IMR-90 (cell line): ENCODE data around the gene MFAP4. TPM values are rescaled to one million over a fixed set of nuclear protein-coding genes. Genes with fewer than 3 reads are reported as not detected.

Experiments used
- ATAC-seq: fragments of 200-7000 bp; cut with Tn5 transposase; 2 replicates; pipeline ENCODE4 v1.9.1; 2020; ENCODE audit warnings: low read depth, mild to moderate bottlenecking, moderate library complexity
- BruUV-seq: library from RNA; stranded (reverse); fragments of 400-500 nt; replicated peaks from 2 replicates; lab custom pipeline; 2021; lab: Mats Ljungman, UMichigan
- CTCF ChIA-PET: fragments of 300-600 bp; formaldehyde crosslinking; extraction: SDS; loops from one replicate; lab custom pipeline; 2021; ENCODE audit warnings: antibody characterized with exemption; lab: Yijun Ruan, JAX
- POLR2A ChIA-PET: fragments of 300-600 bp; sonication (Branson Sonifier 250); formaldehyde crosslinking; loops from one replicate; lab custom pipeline; 2022; ENCODE audit warnings: antibody characterized with exemption; ENCODE audit not compliant: unreplicated experiment; lab: Charles Lee
- DNase-seq: peaks from one replicate; pipeline ENCODE4 v3.0.0; 2013
- H2AFZ ChIP-seq: replicated peaks from 2 replicates; pipeline ENCODE3; 2013; ENCODE audit warnings: low read length, mild to moderate bottlenecking; ENCODE audit not compliant: poor library complexity
- H2AK5ac ChIP-seq: 2 replicates; pipeline ENCODE4 v1.6.1; 2013; ENCODE audit warnings: low read depth, low read length, inconsistent platforms
- H2AK9ac ChIP-seq: replicated peaks from 2 replicates; pipeline ENCODE3; 2013; ENCODE audit warnings: mild to moderate bottlenecking, low read depth, low read length, moderate library complexity; ENCODE audit not compliant: poor library complexity
- H2BK120ac ChIP-seq: 2 replicates; pipeline ENCODE4 v1.6.1; 2013; ENCODE audit warnings: low read depth, low read length, inconsistent platforms
- H2BK15ac ChIP-seq: 3 replicates; pipeline ENCODE4 v1.6.1; 2013; ENCODE audit warnings: low read depth, low read length, inconsistent platforms
- H2BK20ac ChIP-seq: 2 replicates; pipeline ENCODE4 v1.6.1; 2013; ENCODE audit warnings: low read depth, mild to moderate bottlenecking, inconsistent platforms, low read length, moderate library complexity
- H2BK5ac ChIP-seq: 2 replicates; pipeline ENCODE4 v1.6.1; 2013; ENCODE audit warnings: mild to moderate bottlenecking, low read depth, low read length, inconsistent platforms; ENCODE audit not compliant: poor library complexity, severe bottlenecking
- H3K14ac ChIP-seq: replicated peaks from 2 replicates; pipeline ENCODE4 v1.6.1; 2013; ENCODE audit warnings: low read depth, low read length, inconsistent platforms
- H3K18ac ChIP-seq: 2 replicates; pipeline ENCODE4 v1.6.1; 2013; ENCODE audit warnings: low read depth, low read length, control low read depth
- H3K23ac ChIP-seq: 2 replicates; pipeline ENCODE4 v1.6.1; 2013; ENCODE audit warnings: low read depth, low read length, inconsistent platforms
- H3K27ac ChIP-seq: 2 replicates; pipeline ENCODE4 v1.5.1; 2013; ENCODE audit warnings: mild to moderate bottlenecking, control low read depth, low read length; ENCODE audit not compliant: insufficient read depth
- H3K27me3 ChIP-seq: 2 replicates; pipeline ENCODE4 v1.6.1; 2013; ENCODE audit warnings: low read length; ENCODE audit not compliant: control insufficient read depth, insufficient read depth
- H3K36me3 ChIP-seq: 2 replicates; pipeline ENCODE4 v1.6.1; 2013; ENCODE audit warnings: low read length, mixed read lengths; ENCODE audit not compliant: control insufficient read depth, insufficient read depth
- H3K4ac ChIP-seq: 2 replicates; pipeline ENCODE4 v1.6.1; 2013; ENCODE audit warnings: low read depth, low read length, inconsistent platforms
- H3K4me1 ChIP-seq: 2 replicates; pipeline ENCODE4 v1.6.1; 2013; ENCODE audit warnings: low read length, mixed read lengths; ENCODE audit not compliant: control insufficient read depth, insufficient read depth
- H3K4me2 ChIP-seq: 2 replicates; pipeline ENCODE4 v1.6.1; 2013; ENCODE audit warnings: low read depth, mild to moderate bottlenecking, control low read depth, low read length, moderate library complexity
- H3K4me3 ChIP-seq: 2 replicates; pipeline ENCODE4 v1.5.1; 2013; ENCODE audit warnings: low read depth, mild to moderate bottlenecking, control low read depth, low read length, moderate library complexity; ENCODE audit not compliant: insufficient read depth
- H3K56ac ChIP-seq: 2 replicates; pipeline ENCODE4 v1.6.1; 2013; ENCODE audit warnings: low read length, inconsistent platforms; ENCODE audit not compliant: insufficient read depth; ENCODE audit errors: extremely low read depth
- H3K79me1 ChIP-seq, 2 experiments: 2 replicates each; pipeline ENCODE4 v1.6.1; 2013; ENCODE audit warnings: low read length in 2 of 2, inconsistent platforms in 1 of 2, low read depth in 1 of 2
- H3K9ac ChIP-seq: 2 replicates; pipeline ENCODE4 v1.6.1; 2013; ENCODE audit warnings: low read depth, low read length, control low read depth
- H3K9me1 ChIP-seq: 2 replicates; pipeline ENCODE4 v1.6.1; 2013; ENCODE audit warnings: low read length, inconsistent platforms; ENCODE audit not compliant: insufficient read depth
- H3K9me3 ChIP-seq: 2 replicates; pipeline ENCODE4 v1.6.1; 2013; ENCODE audit warnings: low read length; ENCODE audit not compliant: control insufficient read depth, insufficient read depth
- H4K20me1 ChIP-seq: 2 replicates; pipeline ENCODE4 v1.6.1; 2013; ENCODE audit warnings: low read length, inconsistent platforms; ENCODE audit not compliant: insufficient read depth
- H4K5ac ChIP-seq: 2 replicates; pipeline ENCODE4 v1.6.1; 2013; ENCODE audit warnings: mild to moderate bottlenecking, low read depth, low read length, control low read depth
- H4K8ac ChIP-seq, 2 experiments: 2 replicates each; pipeline ENCODE4 v1.6.1; 2013; ENCODE audit warnings: low read depth in 2 of 2, low read length in 2 of 2, control low read depth in 1 of 2, inconsistent platforms in 1 of 2
- H4K91ac ChIP-seq: 2 replicates; pipeline ENCODE4 v1.6.1; 2013; ENCODE audit warnings: low read depth, low read length, inconsistent platforms; ENCODE audit not compliant: insufficient read depth
- BHLHE40 ChIP-seq: fragments of 150-350 bp; IDR thresholded peaks from 2 replicates; pipeline ENCODE4 v1.6.1; 2016; ENCODE audit warnings: mild to moderate bottlenecking, low read depth, low read length
- CEBPB ChIP-seq: IDR thresholded peaks from 2 replicates; pipeline ENCODE4 v1.6.1; 2012; ENCODE audit warnings: low read depth, low read length, improper control_type of control experiment
- CHD1 ChIP-seq: IDR thresholded peaks from 2 replicates; pipeline ENCODE4 v1.6.1; 2012; ENCODE audit warnings: low read depth, low read length, improper control_type of control experiment
- ELK1 ChIP-seq: fragments of 150-350 bp; IDR thresholded peaks from 2 replicates; pipeline ENCODE4 v1.6.1; 2016; ENCODE audit warnings: low read depth, mild to moderate bottlenecking, low read length, moderate library complexity, borderline replicate concordance
- FOS ChIP-seq: fragments of 150-350 bp; IDR thresholded peaks from 2 replicates; pipeline ENCODE4 v1.6.1; 2016; ENCODE audit warnings: low read depth, low read length
- MAFK ChIP-seq: IDR thresholded peaks from 2 replicates; pipeline ENCODE4 v1.6.1; 2012; ENCODE audit warnings: low read depth, low read length, improper control_type of control experiment
- MAZ ChIP-seq: IDR thresholded peaks from 2 replicates; pipeline ENCODE4 v1.6.1; 2012; ENCODE audit warnings: low read depth, mild to moderate bottlenecking, low read length, improper control_type of control experiment, moderate library complexity, borderline replicate concordance
- MXI1 ChIP-seq: IDR thresholded peaks from 2 replicates; pipeline ENCODE4 v1.6.1; 2012; ENCODE audit warnings: low read depth, mild to moderate bottlenecking, low read length, moderate library complexity, borderline replicate concordance
- NFE2L2 ChIP-seq: fragments of 150-350 bp; IDR thresholded peaks from 2 replicates; pipeline ENCODE4 v1.6.1; 2016; ENCODE audit warnings: low read depth, mild to moderate bottlenecking, low read length
- POLR2A ChIP-seq: IDR thresholded peaks from 2 replicates; pipeline ENCODE4 v1.6.1; 2012; ENCODE audit warnings: mild to moderate bottlenecking, low read depth, low read length
- RAD21 ChIP-seq: IDR thresholded peaks from 2 replicates; pipeline ENCODE4 v1.6.1; 2012; ENCODE audit warnings: low read length, improper control_type of control experiment
- RCOR1 ChIP-seq: IDR thresholded peaks from 2 replicates; pipeline ENCODE4 v1.6.1; 2012; ENCODE audit warnings: mild to moderate bottlenecking, low read length, improper control_type of control experiment; ENCODE audit not compliant: insufficient replicate concordance
- RFX5 ChIP-seq: IDR thresholded peaks from 2 replicates; pipeline ENCODE4 v1.8.0; 2012; ENCODE audit warnings: low read depth, mild to moderate bottlenecking, low read length, moderate library complexity
- SMC3 ChIP-seq: fragments of 150-350 bp; IDR thresholded peaks from 2 replicates; pipeline ENCODE4 v1.6.1; 2016; ENCODE audit warnings: low read depth, mild to moderate bottlenecking, antibody characterized with exemption, low read length, moderate library complexity
- WGBS, 2 experiments: methylation state at CpG; one replicate each; pipeline versions ENCODE4 v1.1.5 to v1.1.7; 2013; ENCODE audit warnings: missing lambda C conversion rate in 2 of 2; ENCODE audit not compliant: insufficient read length in 1 of 2; ENCODE audit errors: extremely low coverage in 2 of 2; 5-methylcytosine and 5-hydroxymethylcytosine counted together
- dilution Hi-C: fragments of 300-500 bp; cut with HindIII; formaldehyde crosslinking; loops from one replicate; pipeline ENCODE4 v1.14.3; 2018; ENCODE audit warnings: low sequenced_read_pairs; ENCODE audit not compliant: unreplicated experiment
- in situ Hi-C: fragments of 300-500 bp; cut with MboI; formaldehyde crosslinking; loops from 3 replicates; pipeline ENCODE4 v1.14.3; 2019; ENCODE audit warnings: low sequenced_read_pairs, inconsistent platforms, mixed read lengths
- intact Hi-C: fragments of 100-400 bp; cut with micrococcal nuclease; formaldehyde crosslinking; loops from 2 replicates; pipeline ENCODE4 v1.10.0; 2022
- polyA plus RNA-seq, 3 experiments: library from polyadenylated mRNA; depleted of rRNA; stranded (reverse); fragments of >200 nt; gene quantifications; 2 replicates each; pipeline ENCODE4 v1.2.3, GENCODE V29; 2012; ENCODE audit warnings: low replicate concordance in 1 of 3
- total RNA-seq: library from RNA; depleted of rRNA; stranded (reverse); fragments of >200 nt; gene quantifications from 2 replicates; pipeline ENCODE4 v1.2.3, GENCODE V29; 2012
- TF ChIP-seq, protein P1 (sequence below): conservative IDR thresholded peaks from 2 replicates; pipeline ENCODE4 v1.5.1; 2012; ENCODE audit warnings: mild to moderate bottlenecking, low read depth, low read length, improper control_type of control experiment
- TF ChIP-seq, protein P2 (sequence below): fragments of 150-350 bp; IDR thresholded peaks from 2 replicates; pipeline ENCODE4 v1.6.1; 2017; ENCODE audit warnings: mild to moderate bottlenecking, antibody characterized with exemption, low read length, low read depth

Gene MFAP4
- total and polyA plus RNA-seq, 2 of the 4 experiments (the other 2 are of a cell fraction): 7.0 to 71.6 TPM

GRCh38 chr17:19391432-19391831, 4.4 kb upstream of the MFAP4 start:
- no peak overlapping the region for H3K27ac ChIP-seq
- H4K5ac ChIP-seq: no peak overlapping the region
- no peak overlapping the region for H3K14ac ChIP-seq
- no peak overlapping the region for H2BK15ac ChIP-seq
- H3K27me3 ChIP-seq: no peaks in the 10 kb centered on the region
- no peak overlapping the region for H3K56ac ChIP-seq
- no peak overlapping the region for H2BK5ac ChIP-seq
- H2AK9ac ChIP-seq: no peak overlapping the region
- H4K91ac ChIP-seq: no peak overlapping the region
- DNase-seq: no peak
- no peak overlapping the region for H3K4me2 ChIP-seq
- 0 out of 2 replicates have a peak overlapping the region, but pooled peaks have one; percentile 21 for H2BK120ac ChIP-seq
- no peaks in the 10 kb centered on the region; the same call in 1 of the 2 replicates for H4K20me1 ChIP-seq
- H2AFZ ChIP-seq: no peak overlapping the region
- no peak overlapping the region for H2BK20ac ChIP-seq
- no peak for TF ChIP-seq MAZ
- TF ChIP-seq NFE2L2: no peak
- no peak for TF ChIP-seq MXI1
- no peak for TF ChIP-seq RCOR1
- no peak for TF ChIP-seq RFX5
- TF ChIP-seq ELK1: no peak
- no peak for TF ChIP-seq CHD1
- TF ChIP-seq, protein P1, sequence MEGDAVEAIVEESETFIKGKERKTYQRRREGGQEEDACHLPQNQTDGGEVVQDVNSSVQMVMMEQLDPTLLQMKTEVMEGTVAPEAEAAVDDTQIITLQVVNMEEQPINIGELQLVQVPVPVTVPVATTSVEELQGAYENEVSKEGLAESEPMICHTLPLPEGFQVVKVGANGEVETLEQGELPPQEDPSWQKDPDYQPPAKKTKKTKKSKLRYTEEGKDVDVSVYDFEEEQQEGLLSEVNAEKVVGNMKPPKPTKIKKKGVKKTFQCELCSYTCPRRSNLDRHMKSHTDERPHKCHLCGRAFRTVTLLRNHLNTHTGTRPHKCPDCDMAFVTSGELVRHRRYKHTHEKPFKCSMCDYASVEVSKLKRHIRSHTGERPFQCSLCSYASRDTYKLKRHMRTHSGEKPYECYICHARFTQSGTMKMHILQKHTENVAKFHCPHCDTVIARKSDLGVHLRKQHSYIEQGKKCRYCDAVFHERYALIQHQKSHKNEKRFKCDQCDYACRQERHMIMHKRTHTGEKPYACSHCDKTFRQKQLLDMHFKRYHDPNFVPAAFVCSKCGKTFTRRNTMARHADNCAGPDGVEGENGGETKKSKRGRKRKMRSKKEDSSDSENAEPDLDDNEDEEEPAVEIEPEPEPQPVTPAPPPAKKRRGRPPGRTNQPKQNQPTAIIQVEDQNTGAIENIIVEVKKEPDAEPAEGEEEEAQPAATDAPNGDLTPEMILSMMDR: no peak
- no peak for TF ChIP-seq SMC3
- TF ChIP-seq RAD21: no peak
- TF ChIP-seq MAFK: no peak
- no peak for TF ChIP-seq FOS
- no peak for TF ChIP-seq BHLHE40
- no peak for TF ChIP-seq POLR2A
- TF ChIP-seq CEBPB: no peak
- TF ChIP-seq, protein P2, sequence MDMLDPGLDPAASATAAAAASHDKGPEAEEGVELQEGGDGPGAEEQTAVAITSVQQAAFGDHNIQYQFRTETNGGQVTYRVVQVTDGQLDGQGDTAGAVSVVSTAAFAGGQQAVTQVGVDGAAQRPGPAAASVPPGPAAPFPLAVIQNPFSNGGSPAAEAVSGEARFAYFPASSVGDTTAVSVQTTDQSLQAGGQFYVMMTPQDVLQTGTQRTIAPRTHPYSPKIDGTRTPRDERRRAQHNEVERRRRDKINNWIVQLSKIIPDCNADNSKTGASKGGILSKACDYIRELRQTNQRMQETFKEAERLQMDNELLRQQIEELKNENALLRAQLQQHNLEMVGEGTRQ: no peak
- H3K9me3 ChIP-seq: no peaks in the 10 kb centered on the region
- BruUV-seq: no TSS peak
- H3K9ac ChIP-seq: no peak overlapping the region
- H3K79me1 ChIP-seq: no peaks in the 10 kb centered on the region; a peak in 1 of 4 replicates
- H3K4me3 ChIP-seq: no peak overlapping the region
- no peak overlapping the region for H4K8ac ChIP-seq
- intact Hi-C loops (no loop called here), in situ Hi-C loops (no loop called here), dilution Hi-C loops (no loop called here)
- ChIA-PET CTCF (no interaction called here), POLR2A (no interaction called here)
- H3K18ac ChIP-seq: no peak overlapping the region; the same call in 1 of the 2 replicates
- H3K4ac ChIP-seq: no peak overlapping the region
- H3K36me3 ChIP-seq: no peaks in the 10 kb centered on the region
- WGBS, 2 experiments: no CpG with 5 or more reads among the region's 7 CpGs
- ATAC-seq: no peak
- H3K23ac ChIP-seq: no peak overlapping the region
- peaks cover 21% of the 10 kb centered on the region for H3K4me1 ChIP-seq
- no peak overlapping the region for H2AK5ac ChIP-seq
- H3K9me1 ChIP-seq: peaks cover 17% of the 10 kb centered on the region
